Measurements from ENCODE around the gene TMEM53.

TMEM53 gene

GRCh38 chr1:44620072-44620471 lies 54.2 kb downstream of the TMEM53 start:
- no peak for TF ChIP-seq CTCF (IDR thresholded peaks at IDR 0.05; ENCODE audit: low read length, missing control alignments)
- H3K4me3 ChIP-seq (replicated peaks; ENCODE audit: low read depth, low read length): no peak overlapping the region
- DNase-seq (ENCODE audit: low read depth): no peak

- peak; percentile 11 for DNase-seq (ENCODE audit: low read depth)
- H3K4me3 ChIP-seq (replicated peaks; ENCODE audit: low read depth, low read length): no peak overlapping the region
- TF ChIP-seq CTCF (IDR thresholded peaks at IDR 0.05; ENCODE audit: low read length, missing control alignments): no peak
Observed at GRCh38 chr1:44619261-44619900, 54.9 kb downstream of the TMEM53 start.

GRCh38 chr1:44617703-44618029 lies 56.6 kb downstream of the TMEM53 start:
- no peak overlapping the region for H3K4me3 ChIP-seq (replicated peaks; ENCODE audit: low read depth, low read length)
- DNase-seq (ENCODE audit: low read depth): no peak
- no peak for TF ChIP-seq CTCF (IDR thresholded peaks at IDR 0.05; ENCODE audit: low read length, missing control alignments)

GRCh38 chr1:44616991-44617702 lies 57.1 kb downstream of the TMEM53 start:
- TF ChIP-seq CTCF (IDR thresholded peaks at IDR 0.05; ENCODE audit: low read length, missing control alignments): no peak
- peak; percentile 8 for DNase-seq (ENCODE audit: low read depth)
- peak overlapping the region; percentile 39 for H3K4me3 ChIP-seq (replicated peaks; ENCODE audit: low read depth, low read length)

GRCh38 chr1:44616284-44616990 lies 57.8 kb downstream of the TMEM53 start:
- no peak overlapping the region for H3K4me3 ChIP-seq (replicated peaks; ENCODE audit: low read depth, low read length)
- no peak for DNase-seq (ENCODE audit: low read depth)
- TF ChIP-seq CTCF (IDR thresholded peaks at IDR 0.05; ENCODE audit: low read length, missing control alignments): no peak

- H3K4me3 ChIP-seq (replicated peaks; ENCODE audit: low read depth, low read length): no peak overlapping the region
- DNase-seq (ENCODE audit: low read depth): no peak
- no peak for TF ChIP-seq CTCF (IDR thresholded peaks at IDR 0.05; ENCODE audit: low read length, missing control alignments)
Observed at GRCh38 chr1:44613941-44614340, 60.3 kb downstream of the TMEM53 start.

All from fibroblast of pulmonary artery (primary cell).